AG20443 (cell line): ENCODE data around the gene ZNF619.

Experiments
- DNase-seq: peaks from one replicate; pipeline ENCODE4 v3.0.0; 2012; ENCODE audit warnings: low spot score, mixed read lengths

The ZNF619 gene

DNA sequence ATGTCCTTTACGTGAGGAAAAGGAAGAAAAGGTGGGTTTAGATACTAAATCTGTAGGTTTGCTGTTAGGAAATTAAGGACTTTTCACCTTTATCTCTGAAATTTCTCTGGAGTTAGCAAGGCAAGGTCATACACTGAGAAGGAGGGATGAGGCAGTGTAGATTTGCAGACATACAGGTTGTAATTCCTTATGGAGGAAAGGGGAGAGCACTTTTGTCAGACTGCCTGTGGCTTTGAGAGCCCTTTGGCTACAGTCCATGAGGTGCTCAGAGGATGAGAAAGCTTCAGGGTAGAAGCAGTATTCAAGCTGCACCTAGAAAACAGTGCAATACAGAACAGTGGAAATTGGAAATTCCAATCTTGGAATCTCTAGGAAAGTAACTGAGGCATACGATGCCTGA, 11.5 kb upstream of the ZNF619 start:
- DNase-seq: no peak

DNA sequence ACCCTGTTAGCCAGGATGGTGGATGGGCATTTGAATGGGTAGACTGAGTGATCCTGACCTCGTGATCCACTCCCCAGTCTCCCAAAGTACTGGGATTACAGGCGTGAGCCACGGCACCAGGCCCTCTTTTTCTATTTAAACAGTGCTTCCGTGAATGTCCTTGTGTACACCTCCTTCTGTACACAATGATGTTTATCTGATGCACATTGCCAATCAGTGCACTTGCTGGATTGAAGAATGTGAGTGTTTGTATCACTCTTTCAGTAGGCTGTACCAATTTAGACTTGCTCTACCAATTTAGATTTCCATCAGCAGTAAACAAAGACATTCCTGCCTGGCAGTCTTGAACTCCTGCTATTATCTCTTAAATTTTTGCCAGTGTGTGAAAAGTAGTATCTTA, 8.9 kb upstream of the ZNF619 start:
- no peak for DNase-seq

DNA sequence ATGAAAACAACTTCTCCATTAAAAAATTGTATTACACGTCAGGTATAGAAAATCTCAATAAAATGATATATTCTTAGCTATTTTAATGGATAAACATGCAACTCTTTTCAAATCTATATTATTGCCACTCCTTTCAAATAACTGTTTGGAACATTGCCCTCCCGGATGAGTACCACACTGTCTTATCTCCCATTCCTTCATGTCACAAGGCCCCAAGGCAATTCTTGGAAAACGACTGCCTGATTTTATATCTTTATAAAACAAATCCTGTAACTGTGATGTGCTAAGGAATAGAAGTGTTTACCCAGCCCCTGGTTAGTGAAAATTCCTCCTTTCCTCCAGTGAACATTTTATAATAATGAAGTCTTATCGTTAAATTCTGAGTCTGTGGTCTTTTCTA, 6.2 kb upstream of the ZNF619 start:
- DNase-seq: no peak

DNA sequence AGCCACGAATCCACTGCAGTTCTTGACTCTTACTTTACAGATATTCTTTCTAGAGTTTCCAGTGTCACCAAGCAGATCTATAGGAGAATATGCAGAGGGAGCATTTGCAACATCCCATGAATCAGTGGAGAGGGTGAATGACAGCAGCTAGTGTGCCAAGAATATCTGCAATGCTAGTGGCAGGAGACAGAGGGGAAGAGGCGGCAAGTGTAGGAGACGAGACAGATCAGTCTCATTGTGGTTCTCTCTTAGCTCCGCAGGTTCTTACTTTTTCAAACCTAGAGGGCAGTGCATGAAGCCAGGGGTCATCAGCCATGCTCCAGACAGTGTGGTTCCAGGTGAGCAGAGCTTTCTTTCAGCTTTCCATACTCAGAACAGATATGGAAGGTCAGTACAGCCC, 744 bp downstream of the ZNF619 start:
- peak; percentile 16 for DNase-seq

DNA sequence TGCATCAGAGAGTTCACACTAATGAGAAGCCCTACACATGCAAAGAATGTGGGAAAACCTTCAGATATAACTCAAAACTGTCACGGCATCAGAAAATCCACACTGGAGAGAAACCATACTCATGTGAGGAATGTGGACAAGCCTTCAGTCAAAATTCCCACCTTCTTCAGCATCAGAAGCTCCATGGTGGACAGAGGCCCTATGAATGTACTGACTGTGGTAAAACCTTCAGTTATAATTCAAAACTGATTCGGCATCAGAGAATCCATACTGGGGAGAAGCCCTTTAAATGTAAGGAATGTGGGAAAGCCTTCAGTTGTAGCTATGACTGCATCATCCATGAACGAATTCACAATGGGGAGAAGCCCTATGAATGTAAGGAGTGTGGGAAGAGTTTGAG, 10.2 kb downstream of the ZNF619 start:
- DNase-seq: no peak

DNA sequence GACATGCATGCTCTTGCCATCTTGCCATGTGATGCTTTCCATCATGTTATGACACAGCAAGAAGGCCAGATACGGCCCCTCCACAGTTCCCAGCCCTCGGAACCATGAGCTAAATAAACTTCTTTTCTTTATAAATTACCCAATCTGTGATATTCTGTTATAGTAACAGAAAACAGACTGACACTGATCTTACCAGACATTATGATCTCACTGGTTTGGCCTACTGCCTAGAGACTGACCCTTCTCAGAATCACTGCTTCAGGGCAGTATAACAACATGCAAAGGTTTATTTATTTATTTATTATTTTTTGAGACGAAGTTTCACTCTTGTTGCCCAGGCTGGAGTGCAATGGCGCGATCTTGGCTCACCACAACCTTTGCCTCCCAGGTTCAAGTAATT, 14.0 kb downstream of the ZNF619 start:
- DNase-seq: no peak

DNA sequence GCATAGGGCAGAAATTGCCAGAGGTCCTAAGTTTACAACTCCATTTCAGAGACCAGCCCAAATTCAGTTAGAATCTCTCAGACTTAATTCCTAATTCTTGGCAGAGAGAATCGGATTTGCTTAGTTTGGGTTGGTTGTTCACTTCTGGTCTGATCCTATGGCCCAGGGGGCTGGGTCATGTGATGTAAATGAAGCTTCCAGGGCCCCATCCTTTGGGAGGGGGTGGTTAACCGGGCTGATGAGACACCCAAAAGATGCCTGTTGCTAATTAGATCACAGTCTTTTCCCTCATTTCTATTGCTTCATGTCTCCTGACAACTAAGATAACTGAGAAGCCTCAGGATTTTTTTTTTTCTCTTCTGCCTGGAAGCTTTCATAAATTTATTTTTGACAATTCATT, 17.8 kb downstream of the ZNF619 start:
- peak; percentile 23 for DNase-seq

DNA sequence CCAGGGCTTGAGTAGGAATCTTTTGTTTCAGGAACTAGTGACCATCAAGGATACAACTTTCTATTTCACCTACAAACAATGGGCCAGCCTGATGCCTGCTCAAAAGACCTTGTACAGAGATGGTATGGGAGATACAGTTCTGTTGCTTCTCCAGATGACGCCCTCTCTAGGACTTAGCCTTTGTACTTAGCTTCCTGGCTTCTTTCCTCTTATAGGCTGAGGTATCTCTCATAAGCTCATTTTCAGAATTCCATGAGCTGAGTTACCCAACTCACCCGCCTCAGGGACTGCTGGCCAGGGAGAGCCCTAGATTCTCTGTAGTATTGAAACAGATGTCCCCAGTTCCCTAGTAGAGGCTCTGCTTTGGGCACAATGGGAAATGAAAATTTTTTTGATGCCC, 20.4 kb downstream of the ZNF619 start:
- no peak for DNase-seq

DNA sequence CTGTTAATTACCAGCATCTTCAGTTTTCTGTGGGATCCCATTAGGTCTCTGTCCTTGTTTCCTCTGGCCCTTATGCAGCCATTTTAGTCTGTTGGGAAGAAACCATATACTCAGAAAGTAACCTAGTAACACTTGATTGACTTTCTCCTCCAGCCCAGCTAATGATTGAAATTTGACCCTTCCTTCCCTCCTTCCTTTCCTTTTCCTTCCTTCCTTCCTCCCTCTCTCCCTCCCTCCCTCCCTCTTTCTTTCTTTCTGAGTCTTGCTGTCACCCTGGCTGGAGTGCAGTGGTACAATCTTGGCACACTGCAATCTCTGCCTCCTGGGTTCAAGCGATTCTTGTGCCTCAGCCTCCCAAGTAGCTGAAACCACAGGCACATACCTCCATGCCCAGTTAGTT, 23.0 kb downstream of the ZNF619 start:
- no peak for DNase-seq

DNA sequence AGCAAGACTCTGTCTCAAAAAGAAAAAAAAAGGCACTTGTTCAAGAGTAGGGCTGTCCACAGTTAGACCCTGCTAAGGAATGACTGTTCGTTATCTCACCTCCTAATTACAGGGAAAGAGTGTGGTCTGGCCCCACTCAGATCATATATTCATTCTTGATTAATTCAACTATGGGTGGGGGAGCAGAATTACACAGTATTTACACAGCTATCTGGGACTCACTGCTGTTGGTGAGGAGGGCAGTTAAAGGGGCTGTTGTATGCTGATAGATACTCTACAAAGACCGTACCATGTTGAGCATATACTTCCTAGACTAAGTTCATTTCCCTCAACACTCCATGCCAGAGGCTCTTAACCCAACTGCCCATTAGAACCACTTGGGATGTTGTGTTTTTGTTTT, 25.1 kb downstream of the ZNF619 start:
- no peak for DNase-seq

DNA sequence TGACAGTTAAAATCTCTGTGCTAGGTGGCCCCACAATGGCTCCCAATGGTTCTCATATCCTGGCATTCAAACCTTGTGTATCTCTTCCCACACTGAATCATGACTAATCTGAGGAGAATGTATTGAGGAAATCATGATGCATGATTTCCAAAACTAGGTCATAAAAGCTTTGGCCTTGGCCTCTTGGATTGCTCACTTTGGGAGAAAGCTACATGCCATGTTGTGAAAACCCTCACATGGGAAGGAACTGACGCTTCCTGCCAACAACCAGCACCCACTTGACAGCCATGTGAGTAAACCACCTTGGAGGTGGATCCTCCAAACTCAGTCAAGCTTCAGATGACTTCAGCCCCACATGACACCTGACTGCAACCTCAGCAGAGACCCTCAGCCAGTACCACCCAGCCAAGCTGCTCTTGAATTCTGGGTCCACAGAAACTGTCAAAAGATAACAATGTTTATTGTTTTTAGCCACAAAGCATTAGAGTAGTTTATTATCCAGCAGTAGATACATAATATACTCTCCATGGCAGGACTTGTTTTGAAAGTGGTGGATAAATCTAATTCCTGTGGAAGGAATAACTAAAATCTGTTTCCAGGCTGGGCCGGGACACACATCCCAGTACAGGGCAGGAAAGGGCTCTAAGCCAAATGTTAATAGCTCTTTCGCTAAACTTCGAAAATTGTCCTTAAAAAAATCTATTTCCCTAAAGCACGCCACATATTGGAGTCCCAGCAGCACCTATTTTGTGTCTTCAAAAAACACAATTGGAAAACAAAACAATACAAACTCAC, 27.9 kb downstream of the ZNF619 start:
- DNase-seq: peak; percentile 85

DNA sequence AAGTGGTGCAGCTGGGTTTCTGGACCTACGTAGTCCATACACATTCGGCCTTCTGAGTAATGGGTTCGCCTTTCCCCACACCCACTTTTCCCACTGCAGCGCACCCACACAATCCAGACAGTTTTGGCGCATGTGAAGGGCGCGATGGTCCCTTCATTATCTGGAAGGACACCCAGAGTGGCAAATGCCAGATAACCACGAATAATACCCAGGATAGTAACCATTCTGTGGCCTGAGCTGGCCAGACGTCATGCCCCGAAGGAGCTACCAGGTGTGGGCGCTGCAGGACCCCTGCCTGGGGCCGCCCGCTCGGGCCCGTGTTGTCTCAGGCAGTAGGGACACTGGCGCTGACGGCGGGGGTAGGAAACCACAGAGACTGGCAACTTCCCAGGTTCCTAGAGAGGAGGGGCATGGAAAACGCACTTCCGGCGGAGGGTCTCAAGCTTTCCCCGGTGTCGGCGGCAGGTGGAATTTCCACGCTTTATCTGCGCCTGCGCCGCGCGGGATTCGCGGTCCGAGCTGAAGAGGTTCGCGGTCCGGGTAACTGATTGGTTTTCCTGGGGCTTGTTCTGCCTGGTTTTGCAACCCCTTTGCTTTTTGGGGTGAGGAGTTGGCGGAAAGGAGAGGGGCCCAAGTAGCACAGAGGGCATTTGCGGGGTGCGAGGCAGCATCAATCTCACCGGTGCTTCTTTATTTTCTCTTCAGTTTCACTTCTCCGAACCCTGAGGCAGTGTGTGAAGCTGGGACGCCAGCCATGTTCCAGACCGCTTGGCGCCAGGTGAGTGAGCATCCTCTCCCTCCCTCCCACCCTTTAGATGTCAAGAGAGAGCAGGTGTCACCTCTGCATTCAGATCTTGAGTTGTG, 28.9 kb downstream of the ZNF619 start, which contains the start of gene ZNF620:
TSS of gene ZNF620 (plus strand) at position 441 of the 864 bp plus-strand sequence. CDS start at position 755, 314 bp downstream.
- DNase-seq: peak; percentile 52

DNA sequence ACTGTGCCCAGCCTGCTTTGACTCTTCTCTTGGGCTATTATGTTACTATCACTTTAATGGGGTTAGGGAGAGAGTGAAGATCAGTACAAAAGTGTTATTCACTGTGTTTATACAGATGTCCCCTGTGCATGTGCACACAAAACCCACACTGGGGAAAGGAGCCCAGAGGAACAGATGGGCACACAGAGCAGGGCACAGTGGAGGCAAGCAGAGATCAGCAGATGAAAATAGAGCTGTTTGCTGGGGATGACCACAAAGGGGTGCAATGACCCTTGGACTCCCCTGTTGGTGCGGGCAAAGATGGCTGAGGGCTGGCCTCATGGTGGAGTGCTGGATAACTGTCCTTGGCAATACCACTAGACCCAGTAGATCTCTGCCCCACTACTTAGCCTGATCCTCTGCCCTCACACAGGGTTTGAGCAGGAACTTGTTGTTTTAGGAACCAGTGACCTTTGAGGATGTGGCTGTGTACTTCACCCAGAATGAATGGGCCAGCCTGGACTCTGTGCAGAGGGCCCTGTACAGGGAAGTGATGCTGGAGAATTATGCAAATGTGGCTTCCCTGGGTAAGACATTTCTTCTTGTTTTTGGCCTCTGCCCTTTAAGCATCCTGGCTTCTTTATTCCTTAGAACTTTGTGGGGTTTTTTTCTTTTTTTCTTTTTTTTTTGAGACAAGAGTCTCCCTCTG, 34.3 kb downstream of the ZNF619 start:
- DNase-seq: no peak

DNA sequence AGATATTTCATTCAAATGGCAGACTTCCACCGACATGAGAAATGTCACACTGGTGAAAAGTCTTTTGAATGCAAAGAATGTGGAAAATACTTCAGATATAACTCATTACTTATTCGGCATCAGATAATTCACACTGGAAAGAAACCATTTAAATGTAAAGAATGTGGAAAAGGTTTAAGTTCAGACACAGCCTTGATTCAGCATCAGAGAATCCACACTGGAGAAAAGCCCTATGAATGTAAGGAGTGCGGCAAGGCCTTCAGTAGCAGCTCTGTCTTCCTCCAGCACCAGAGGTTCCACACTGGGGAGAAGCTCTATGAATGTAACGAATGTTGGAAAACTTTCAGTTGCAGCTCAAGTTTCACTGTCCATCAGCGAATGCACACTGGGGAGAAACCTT, 39.3 kb downstream of the ZNF619 start:
- no peak for DNase-seq

DNA sequence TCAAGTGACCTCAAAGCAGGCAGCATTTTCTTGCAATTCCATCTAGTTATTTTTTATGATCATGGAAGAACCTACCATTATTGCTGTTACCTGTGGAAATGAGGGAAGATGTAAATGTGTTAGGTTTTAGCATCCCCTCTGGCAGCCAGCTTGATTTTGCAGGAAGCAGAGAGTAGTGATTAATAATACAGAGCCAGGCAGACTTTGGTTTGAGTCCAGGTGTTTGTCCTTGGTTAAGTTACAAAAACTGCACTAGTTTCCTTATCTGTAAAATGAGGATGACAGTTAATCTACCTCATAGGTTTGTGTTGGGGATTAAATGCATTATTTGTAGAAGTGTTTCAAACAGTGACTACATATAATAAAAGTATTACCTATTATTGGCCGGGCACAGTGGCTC, 41.1 kb downstream of the ZNF619 start:
- DNase-seq: no peak

DNA sequence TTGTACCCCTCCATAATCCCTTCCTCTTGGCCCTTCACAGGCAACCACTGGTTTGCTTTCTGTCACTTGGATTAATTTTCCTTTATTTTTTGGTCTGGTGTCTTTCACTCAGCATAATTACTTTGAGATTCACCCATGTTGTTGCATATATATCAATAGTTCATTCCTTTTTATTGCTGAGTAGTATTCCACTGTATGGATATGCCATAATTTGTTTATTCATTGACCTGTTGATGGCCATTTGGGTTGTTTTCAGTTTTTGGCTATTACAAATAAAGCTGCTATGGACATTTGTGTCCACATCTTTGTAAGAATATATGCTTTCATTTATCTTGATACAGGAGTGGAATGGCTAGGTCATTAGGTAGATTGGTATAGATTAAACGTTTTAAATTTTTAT, 41.9 kb downstream of the ZNF619 start:
- DNase-seq: no peak

DNA sequence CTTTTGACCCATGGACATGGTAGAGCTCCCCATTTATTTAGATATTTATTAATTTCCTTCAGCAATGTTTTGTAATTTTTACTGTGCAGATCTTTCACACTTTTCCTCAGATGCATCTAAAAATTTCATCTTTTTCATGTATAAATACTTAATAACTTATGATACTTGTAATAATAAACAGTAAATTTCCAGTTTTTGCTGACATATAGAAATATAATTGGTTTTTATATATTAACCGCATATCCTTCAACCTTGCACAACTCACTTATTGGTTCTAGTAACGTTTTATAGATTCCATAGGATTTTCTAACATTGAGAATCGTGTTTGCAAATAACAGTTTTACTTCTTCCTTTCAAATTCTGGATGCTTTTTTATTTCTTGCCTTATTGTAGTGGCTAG, 44.3 kb downstream of the ZNF619 start:
- DNase-seq: no peak

DNA sequence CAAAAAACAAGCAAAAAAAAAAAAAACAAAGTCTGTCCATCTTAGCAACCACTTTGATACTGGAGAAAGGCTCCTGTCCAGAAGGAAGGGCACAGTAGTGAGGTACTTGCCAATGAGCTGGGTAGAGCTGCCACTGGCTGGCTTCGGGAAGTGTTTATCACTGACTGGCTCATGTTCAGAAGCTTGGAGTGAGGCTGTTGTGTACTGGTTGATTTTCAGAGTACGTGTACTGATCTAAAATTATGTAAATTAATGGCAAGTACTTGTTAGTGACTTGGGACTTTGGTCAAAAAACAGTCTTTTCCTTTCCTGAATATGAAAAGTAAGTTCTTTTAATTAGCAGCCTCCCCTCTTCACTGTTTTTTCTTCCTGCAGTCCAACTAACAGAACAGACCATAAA, 46.9 kb downstream of the ZNF619 start:
- DNase-seq: peak; percentile 16

DNA sequence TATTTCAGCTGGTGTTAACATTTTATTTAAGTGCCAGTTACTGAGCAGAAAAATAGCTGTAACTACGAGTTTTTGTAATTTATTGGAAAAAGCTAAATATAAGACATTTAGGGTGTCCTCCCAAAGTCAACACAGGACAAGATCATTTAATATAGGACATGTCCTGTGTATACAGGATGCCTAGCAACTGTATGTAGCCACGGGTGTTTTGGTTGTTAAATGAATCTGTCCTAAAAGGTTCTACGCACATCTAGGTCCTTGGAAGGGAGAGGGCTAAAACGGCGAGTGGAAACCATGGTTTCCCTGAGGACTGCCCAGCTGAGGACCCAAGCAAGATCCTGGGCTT, 47.3 kb downstream of the ZNF619 start:
- no peak for DNase-seq

DNA sequence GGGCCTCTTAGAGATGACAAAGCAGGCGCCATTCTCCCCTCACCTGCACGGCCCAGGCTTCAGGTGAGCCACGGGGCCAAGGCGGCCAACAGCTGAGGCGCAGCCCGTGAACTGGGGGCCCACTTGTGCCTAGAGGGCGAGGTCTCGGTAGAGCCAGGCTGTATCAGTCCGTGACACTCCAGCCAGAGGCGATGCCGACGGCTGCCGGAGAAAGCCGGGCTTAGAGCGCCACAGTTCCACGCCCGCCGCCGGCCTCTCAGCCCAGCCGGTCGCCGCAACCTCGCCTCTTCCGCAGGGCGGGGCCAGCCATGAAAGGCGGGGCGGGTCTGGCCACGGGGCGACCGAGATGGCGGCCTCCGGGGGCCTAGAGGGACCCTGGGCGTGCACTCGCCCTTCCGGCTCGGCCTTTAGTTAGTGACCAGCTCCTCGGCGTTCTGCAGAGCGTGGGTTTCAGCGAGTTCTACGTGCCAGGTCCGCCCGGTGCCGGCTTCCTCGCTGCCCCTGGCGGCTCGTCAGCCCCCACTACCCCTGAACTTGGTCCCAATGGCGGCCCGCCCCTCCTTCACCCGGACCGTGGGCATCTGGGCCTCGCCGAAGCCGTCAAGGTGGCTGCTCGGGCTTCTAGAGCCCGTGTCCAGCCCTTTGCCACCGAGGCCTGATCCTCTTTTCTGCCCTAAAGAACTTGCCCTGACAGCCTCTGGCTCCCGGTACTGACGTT, 47.8 kb downstream of the ZNF619 start, which contains the start of gene ZNF621:
TSS of gene ZNF621 (plus strand) at position 393 of the 718 bp plus-strand sequence. CDS start 881 bp downstream, outside the sequence.
- peak; percentile 98 for DNase-seq

DNA sequence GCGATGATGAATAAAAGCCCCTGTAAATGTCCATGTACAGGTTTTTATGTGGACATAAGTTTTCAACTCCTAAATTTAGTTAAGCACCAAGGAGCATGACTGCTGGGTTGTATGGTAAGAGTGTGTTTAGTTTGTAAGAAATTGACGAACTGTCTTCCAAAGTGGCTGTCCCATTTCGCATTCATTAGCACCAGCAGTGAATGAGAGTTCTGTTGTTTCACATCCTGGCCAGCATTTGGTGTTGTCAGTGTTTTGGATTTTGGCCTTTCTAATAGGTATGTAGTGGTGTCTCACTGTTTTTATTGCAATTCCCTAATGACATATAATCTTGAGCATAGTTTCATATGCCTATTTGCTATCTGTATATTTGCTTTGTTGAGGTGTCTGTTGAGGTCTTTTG, 51.5 kb downstream of the ZNF619 start:
- DNase-seq: no peak

DNA sequence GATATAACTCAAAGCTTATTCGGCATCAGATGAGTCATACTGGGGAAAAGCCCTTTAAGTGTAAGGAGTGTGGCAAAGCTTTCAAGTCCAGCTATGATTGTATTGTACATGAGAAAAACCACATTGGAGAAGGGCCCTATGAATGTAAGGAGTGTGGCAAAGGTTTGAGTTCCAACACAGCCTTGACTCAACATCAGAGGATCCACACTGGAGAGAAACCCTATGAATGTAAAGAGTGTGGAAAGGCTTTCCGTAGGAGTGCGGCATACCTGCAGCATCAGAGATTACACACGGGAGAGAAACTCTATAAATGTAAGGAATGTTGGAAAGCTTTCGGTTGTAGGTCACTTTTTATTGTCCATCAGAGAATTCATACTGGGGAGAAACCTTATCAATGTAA, 55.3 kb downstream of the ZNF619 start:
- DNase-seq: no peak
